Measurements from ENCODE around the gene EML1.

- TF ChIP-seq CTCF (IDR thresholded peaks at IDR 0.05) (no peak), POLR2A (IDR thresholded peaks at IDR 0.05; ENCODE audit: low read depth) (no peak)
Observed at GRCh38 chr14:99760817-99761216, 32.4 kb upstream of the EML1 start.

Measured in esophagus muscularis mucosa (tissue), 3 donors.